K562 (cell line): Measurements from ENCODE around the gene MRAS. TPM values are rescaled to one million over a fixed set of nuclear protein-coding genes. Genes with fewer than 3 reads are reported as not detected.

Source experiments
- ATAC-seq: fragments of 200-7000 bp; cut with Tn5 transposase; 3 replicates; pipeline ENCODE4 v1.9.1; 2020; ENCODE audit warnings: moderate library complexity
- BruUV-seq: library from RNA; stranded (reverse); fragments of 400-500 nt; replicated peaks from 2 replicates; lab custom pipeline; 2021; lab: Mats Ljungman, UMichigan
- CTCF ChIA-PET: fragments of 300-600 bp; formaldehyde crosslinking; extraction: SDS; loops from one replicate; lab custom pipeline; 2021; ENCODE audit warnings: low intra/inter-chr PET ratio; lab: Yijun Ruan, JAX
- POLR2A ChIA-PET: fragments of 300-600, 350-650 bp; sonication (Branson Sonifier 250); formaldehyde crosslinking; extraction: SDS; loops from one replicate; lab custom pipeline; 2021; ENCODE audit warnings: antibody characterized with exemption, inconsistent platforms; lab: Yijun Ruan, JAX
- DNase-seq, 4 experiments: peaks; one replicate each; pipeline versions ENCODE4 v3.0.0 to v3.0.0-alpha.2; 2011 to 2018; ENCODE audit warnings: low spot score in 3 of 4, mixed read lengths in 3 of 4; ENCODE audit errors: extremely low read depth in 1 of 4
- FAIRE-seq: peaks from 2 replicates; lab custom pipeline; 2011; peaks lifted over from hg19 to GRCh38; lab: Jason Lieb, UNC
- H2AFZ ChIP-seq: 2 replicates; pipeline ENCODE4 v1.6.0; 2011; ENCODE audit warnings: low read depth, low read length, control low read depth, inconsistent platforms
- H3K27ac ChIP-seq: fragments of 200-600 bp; 3 replicates; pipeline ENCODE4 v1.8.0; 2011; ENCODE audit warnings: low read depth, mild to moderate bottlenecking, control low read depth, inconsistent platforms, low read length, moderate library complexity, mixed read lengths; ENCODE audit errors: extremely low read depth
- H3K27me3 ChIP-seq, 2 experiments: fragments of 300-600 bp in 1 of 2; 2 replicates in 1 of 2; 3 replicates in 1 of 2; pipeline versions ENCODE4 v1.6.0 to v1.8.0; 2011; ENCODE audit warnings: inconsistent platforms in 2 of 2, low read length in 2 of 2, mild to moderate bottlenecking in 1 of 2, mixed read lengths in 1 of 2, moderate library complexity in 1 of 2; ENCODE audit not compliant: control insufficient read depth in 2 of 2, insufficient read depth in 2 of 2
- H3K36me3 ChIP-seq: fragments of 300-600 bp; 3 replicates; pipeline ENCODE4 v1.8.0; 2011; ENCODE audit warnings: mild to moderate bottlenecking, low read length, inconsistent platforms; ENCODE audit not compliant: control insufficient read depth, insufficient read depth
- H3K4me1 ChIP-seq, 2 experiments: fragments of 200-600 bp in 1 of 2; replicated peaks in 1 of 2; 2 replicates in 1 of 2; 3 replicates in 1 of 2; pipeline versions ENCODE4 v1.5.1 to v1.8.0; 2011; ENCODE audit warnings: inconsistent platforms in 2 of 2, low read length in 2 of 2, mild to moderate bottlenecking in 1 of 2, mixed read lengths in 1 of 2, moderate library complexity in 1 of 2; ENCODE audit not compliant: control insufficient read depth in 2 of 2, insufficient read depth in 2 of 2
- H3K4me2 ChIP-seq: 2 replicates; pipeline ENCODE4 v1.6.1; 2011; ENCODE audit warnings: low read length, control low read depth, inconsistent platforms, mixed read lengths; ENCODE audit not compliant: insufficient read depth
- H3K4me3 ChIP-seq: fragments of 200-600 bp; sonication (generic), shearing (Covaris generic); 2 replicates; pipeline ENCODE4 v1.5.1; 2016; ENCODE audit warnings: control low read depth, inconsistent platforms
- H3K79me2 ChIP-seq: fragments of 200-600 bp; 3 replicates; pipeline ENCODE4 v1.8.0; 2011; ENCODE audit warnings: low read length, inconsistent platforms; ENCODE audit not compliant: control insufficient read depth, insufficient read depth
- H3K9ac ChIP-seq, 2 experiments: 2 replicates each; pipeline versions ENCODE4 v1.6.0 to v1.6.1; 2011; ENCODE audit warnings: low read depth in 2 of 2, low read length in 2 of 2, control low read depth in 1 of 2, inconsistent platforms in 1 of 2, mild to moderate bottlenecking in 1 of 2, mixed read lengths in 1 of 2; ENCODE audit not compliant: insufficient read depth in 1 of 2
- H3K9me1 ChIP-seq: one replicate; pipeline ENCODE4 v1.6.0; 2011; ENCODE audit warnings: inconsistent platforms, mild to moderate bottlenecking, low read length, moderate library complexity; ENCODE audit not compliant: control insufficient read depth, insufficient read depth
- H3K9me3 ChIP-seq: replicated peaks from 2 replicates; pipeline ENCODE4 v1.5.1; 2011; ENCODE audit warnings: low read depth, low read length, inconsistent platforms; ENCODE audit not compliant: control insufficient read depth, insufficient read depth
- H4K20me1 ChIP-seq: replicated peaks from 2 replicates; pipeline ENCODE4 v1.6.1; 2011; ENCODE audit warnings: low read length, inconsistent platforms, mixed read lengths; ENCODE audit not compliant: control insufficient read depth, insufficient read depth
- ESRRA ChIP-seq: fragments of 450-650 bp; IDR thresholded peaks from 2 replicates; pipeline ENCODE4 v1.6.1; 2014; ENCODE audit warnings: low read depth, mild to moderate bottlenecking, moderate library complexity, borderline replicate concordance
- SAFB2 ChIP-seq: fragments of 200-400 bp; formaldehyde crosslinking; IDR thresholded peaks from 2 replicates; pipeline ENCODE4 v1.6.1; 2018; ENCODE audit warnings: borderline replicate concordance, low read length, low read depth, moderate library complexity; ENCODE audit not compliant: severe bottlenecking
- ZBTB49 ChIP-seq: sonication (generic); formaldehyde crosslinking; IDR thresholded peaks from 2 replicates; pipeline ENCODE4 v1.8.0; 2022; ENCODE audit warnings: missing genetic modification reagents, mild to moderate bottlenecking, borderline replicate concordance
- WGBS: fragments of 100-300 bp; shearing (Covaris generic); methylation state at CpG from one replicate; pipeline ENCODE4 v1.1.6; 2016; ENCODE audit warnings: low coverage, mixed read lengths; ENCODE audit not compliant: insufficient coverage; ENCODE audit errors: missing lambda C conversion rate; 5-methylcytosine and 5-hydroxymethylcytosine counted together
- in situ Hi-C: fragments of 300-500 bp; cut with MboI; formaldehyde crosslinking; loops from 4 replicates; pipeline ENCODE4 v1.15.0; 2018; ENCODE audit warnings: inconsistent platforms, mixed read lengths
- intact Hi-C: fragments of 100-400 bp; cut with micrococcal nuclease; formaldehyde crosslinking; loops from 2 replicates; pipeline ENCODE4 v1.14.2; 2022
- polyA plus RNA-seq, 8 experiments: library from polyadenylated mRNA; depleted of rRNA in 4 of 8; stranded (reverse) in 5 of 8; unstranded in 3 of 8; fragments of >200 nt; fragmentation: Nextera tagmentation in 2 of 8; fragmentation: Illumina TruSeq in 1 of 8; extraction: Ambion mirVana in 2 of 8; extraction: Trizol in 1 of 8; gene quantifications; 2 replicates each; pipeline versions ENCODE4 v1.2.1 to v1.2.3, GENCODE V29; 2011 to 2014; ENCODE audit warnings: inconsistent platforms in 1 of 8, missing spikeins in 1 of 8
- total RNA-seq, 7 experiments: library from RNA; depleted of rRNA in 6 of 7; stranded (reverse); fragments of >200 nt in 6 of 7; fragmentation: Illumina TruSeq in 2 of 7; extraction: Trizol in 2 of 7; gene quantifications; 2 replicates each; pipeline versions ENCODE4 v1.2.1 to v1.2.3, GENCODE V29; 2011 to 2021; ENCODE audit warnings: low replicate concordance in 1 of 7

Gene MRAS
- total and polyA plus RNA-seq, 9 of the 15 experiments (the other 6 are each of a cell fraction or from before 2014, with no cell fraction given), result 1.5 to 10.0 (median 5.0) TPM

- Histone ChIP-seq H3K4me1 (peaks cover under 1 to 7% of the 10 kb centered on the region in 2 experiments; a peak in 3 of 5 replicates), H3K27me3 (peaks cover 0 to 11% of the 10 kb centered on the region in 2 experiments; a peak in 2 of 5 replicates), H3K79me2 (no peaks in the 10 kb centered on the region), H3K4me2 (no peak overlapping the region), H3K9me1 (no peaks in the 10 kb centered on the region), H3K4me3 (no peak overlapping the region), H3K27ac (no peak overlapping the region), H2AFZ (no peak overlapping the region), H3K36me3 (no peaks in the 10 kb centered on the region), H3K9me3 (no peaks in the 10 kb centered on the region), H3K9ac (no peak overlapping the region), H4K20me1 (no peaks in the 10 kb centered on the region)
- TF ChIP-seq ZBTB49 (CRISPR knock-in tag) (no peak), ESRRA (peak; percentile 39; the same call in 1 of the 2 replicates), SAFB2 (no peak)
- DNase-seq (no peak), ATAC-seq (no peak), FAIRE-seq (no peak)
- in situ Hi-C loops, result no loop called here
- ChIA-PET CTCF (no interaction called here), POLR2A (no interaction called here)
- intact Hi-C loops, result loop anchor here (5.0 kb wide), 1 partner anchor 73 kb away; no protein-coding TSS in a partner anchor
- WGBS, result 0% methylated on average over 2 of the region's 5 CpGs
- no TSS peak for BruUV-seq
Observed at GRCh38 chr3:138405486-138405885, 57.1 kb downstream of the MRAS start.
